Tibial nerve (tissue), 4 donors: ENCODE results near the gene ANKS1A. TPM values are rescaled to one million over a fixed set of nuclear protein-coding genes. Genes with fewer than 3 reads are reported as not detected.

Source experiments
- DNase-seq, 2 donors: peaks; one replicate each; pipeline ENCODE4 v3.0.0-alpha.2; 2019; ENCODE audit warnings: low spot score in 2 of 2
- H3K27ac ChIP-seq, 4 donors: fragments of 200-600 bp; sonication (generic) in 3 of 4; one replicate each; pipeline ENCODE4 v1.5.1; 2017 to 2019; ENCODE audit warnings: mild to moderate bottlenecking in 1 of 4
- H3K27me3 ChIP-seq, 2 donors: fragments of 200-600 bp; sonication (generic) in 1 of 2; one replicate each; pipeline versions ENCODE4 v1.5.1 to v1.6.0; 2017 to 2019
- H3K36me3 ChIP-seq, 3 donors: fragments of 200-600 bp; sonication (generic); one replicate each; pipeline ENCODE4 v1.5.1; 2018 to 2019
- H3K4me1 ChIP-seq, 4 donors: fragments of 200-600 bp; sonication (generic) in 3 of 4; one replicate each; pipeline ENCODE4 v1.5.1; 2017 to 2019
- H3K4me3 ChIP-seq, 4 donors: fragments of 200-600 bp; sonication (generic) in 3 of 4; one replicate each; pipeline ENCODE4 v1.5.1; 2017 to 2019; ENCODE audit warnings: mild to moderate bottlenecking in 1 of 4, moderate library complexity in 1 of 4
- H3K9me3 ChIP-seq, 4 donors: fragments of 200-600 bp; sonication (generic) in 3 of 4; one replicate each; pipeline ENCODE4 v1.5.1; 2017 to 2019
- EP300 ChIP-seq, 2 donors: sonication (generic); formaldehyde crosslinking; IDR thresholded peaks; one replicate each; pipeline ENCODE4 v1.6.1; 2017; ENCODE audit warnings: antibody characterized with exemption in 2 of 2, mild to moderate bottlenecking in 1 of 2
- POLR2A ChIP-seq, 2 donors: fragments of 450-650 bp; IDR thresholded peaks; one replicate each; pipeline ENCODE4 v1.6.1; 2017; ENCODE audit warnings: antibody characterized with exemption in 2 of 2, mild to moderate bottlenecking in 2 of 2, moderate library complexity in 2 of 2
- WGBS, 2 donors: methylation state at CpG; one replicate each; pipeline ENCODE4 v1.1.5; 2018; 5-methylcytosine and 5-hydroxymethylcytosine counted together
- total RNA-seq, 4 donors: library from RNA; depleted of rRNA; stranded (reverse); fragments of >200 nt; gene quantifications; one replicate each; pipeline ENCODE4 v1.1.0, GENCODE V29; 2016
- TF ChIP-seq, protein P1 (sequence below), 5 experiments: fragments of 200-600 bp in 3 of 5; fragments of 450-650 bp in 2 of 5; sonication (generic) in 3 of 5; IDR thresholded peaks; one replicate each; pipeline ENCODE4 v1.5.1; 2016 to 2019; ENCODE audit warnings: antibody characterized with exemption in 5 of 5, mild to moderate bottlenecking in 3 of 5, moderate library complexity in 2 of 5

The ANKS1A gene
- total RNA-seq, 4 donors from 2014 or later = 39.3 to 55.9 (median 44.0) TPM

DNA sequence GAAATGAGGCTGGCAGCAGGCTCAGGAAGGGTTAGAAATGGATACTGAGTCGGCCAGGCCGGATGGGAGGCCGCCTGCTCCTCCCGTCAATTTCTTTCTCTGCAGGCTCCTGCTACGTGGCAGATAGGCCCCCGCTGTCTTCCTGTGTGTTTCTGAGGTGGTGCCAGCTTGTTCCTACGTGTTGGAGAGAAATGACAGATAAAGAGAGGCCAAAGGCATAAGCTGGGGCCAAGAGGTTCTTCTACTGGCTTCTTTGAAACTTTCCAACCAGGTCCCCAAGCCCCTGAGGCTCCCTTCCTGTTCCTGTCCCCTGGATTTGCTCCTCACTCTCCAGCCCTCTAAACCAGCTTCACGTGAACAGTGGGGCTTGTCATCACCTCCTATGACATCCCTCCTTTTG is 175.2 kb downstream of the ANKS1A start:
- no peaks in the 10 kb centered on the region for H3K9me3 ChIP-seq
- WGBS, 2 donors = 71 to 77% methylated on average over 8 of the region's 8 CpGs
- no peak for TF ChIP-seq POLR2A (IDR thresholded peaks at IDR 0.05)
- H3K4me3 ChIP-seq = no peak overlapping the region
- H3K36me3 ChIP-seq = peaks cover 0 to 92% (median 11%) of the 10 kb centered on the region in 3 donors
- H3K27ac ChIP-seq = peak overlapping the region in 1 of 4 donors; percentile 56
- DNase-seq = no peak
- H3K27me3 ChIP-seq = no peaks in the 10 kb centered on the region
- peaks cover 0 to 24% (median 0%) of the 10 kb centered on the region in 4 donors for H3K4me1 ChIP-seq

DNA sequence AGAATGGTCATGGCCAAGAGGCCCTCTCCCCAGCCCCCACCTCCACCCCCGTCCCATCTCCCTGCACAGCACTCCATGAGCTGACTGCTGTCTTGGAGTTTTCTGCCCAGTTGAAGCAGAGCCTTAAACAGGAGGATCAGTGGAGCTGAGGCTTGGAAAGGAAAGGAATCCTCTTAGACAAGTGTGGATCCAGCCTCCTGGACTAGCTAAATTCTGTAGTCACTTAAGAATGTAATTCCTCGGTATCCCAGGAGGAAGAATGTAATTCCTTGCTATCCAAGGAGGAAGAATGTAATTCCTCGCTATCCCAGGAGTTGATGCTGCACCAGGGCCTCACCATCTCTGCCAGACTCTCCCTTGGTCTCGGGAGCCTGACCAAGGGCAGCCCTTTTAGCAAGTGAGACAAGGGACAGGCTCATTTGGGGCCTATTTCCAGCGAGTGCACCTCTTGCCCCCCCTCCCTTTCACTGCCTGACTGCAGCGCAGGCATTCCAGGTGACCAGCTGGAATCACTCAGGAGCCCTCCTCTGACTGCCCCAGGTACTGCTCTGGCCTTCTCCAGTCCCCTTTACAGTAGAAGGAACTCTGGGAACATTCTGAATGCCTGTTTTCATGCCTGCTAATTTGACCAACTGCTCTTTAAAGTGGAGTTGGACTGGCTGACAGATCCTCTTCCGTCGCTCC is 175.8 kb downstream of the ANKS1A start:
- H3K27me3 ChIP-seq = no peaks in the 10 kb centered on the region
- DNase-seq = no peak
- H3K27ac ChIP-seq = peak overlapping the region in 1 of 4 donors; percentile 56
- TF ChIP-seq, protein P1, sequence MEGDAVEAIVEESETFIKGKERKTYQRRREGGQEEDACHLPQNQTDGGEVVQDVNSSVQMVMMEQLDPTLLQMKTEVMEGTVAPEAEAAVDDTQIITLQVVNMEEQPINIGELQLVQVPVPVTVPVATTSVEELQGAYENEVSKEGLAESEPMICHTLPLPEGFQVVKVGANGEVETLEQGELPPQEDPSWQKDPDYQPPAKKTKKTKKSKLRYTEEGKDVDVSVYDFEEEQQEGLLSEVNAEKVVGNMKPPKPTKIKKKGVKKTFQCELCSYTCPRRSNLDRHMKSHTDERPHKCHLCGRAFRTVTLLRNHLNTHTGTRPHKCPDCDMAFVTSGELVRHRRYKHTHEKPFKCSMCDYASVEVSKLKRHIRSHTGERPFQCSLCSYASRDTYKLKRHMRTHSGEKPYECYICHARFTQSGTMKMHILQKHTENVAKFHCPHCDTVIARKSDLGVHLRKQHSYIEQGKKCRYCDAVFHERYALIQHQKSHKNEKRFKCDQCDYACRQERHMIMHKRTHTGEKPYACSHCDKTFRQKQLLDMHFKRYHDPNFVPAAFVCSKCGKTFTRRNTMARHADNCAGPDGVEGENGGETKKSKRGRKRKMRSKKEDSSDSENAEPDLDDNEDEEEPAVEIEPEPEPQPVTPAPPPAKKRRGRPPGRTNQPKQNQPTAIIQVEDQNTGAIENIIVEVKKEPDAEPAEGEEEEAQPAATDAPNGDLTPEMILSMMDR (IDR thresholded peaks at IDR 0.05) = no peak
- no peak for TF ChIP-seq EP300 (IDR thresholded peaks at IDR 0.05)
- TF ChIP-seq POLR2A (IDR thresholded peaks at IDR 0.05) = no peak
- peaks cover 0 to 24% (median 0%) of the 10 kb centered on the region in 4 donors for H3K4me1 ChIP-seq
- no peaks in the 10 kb centered on the region for H3K9me3 ChIP-seq
- no peak overlapping the region for H3K4me3 ChIP-seq
- 75 to 76% methylated on average over 7 to 8 of the region's 8 CpGs for WGBS, 2 donors
- H3K36me3 ChIP-seq = peaks cover 0 to 90% (median 11%) of the 10 kb centered on the region in 3 donors

DNA sequence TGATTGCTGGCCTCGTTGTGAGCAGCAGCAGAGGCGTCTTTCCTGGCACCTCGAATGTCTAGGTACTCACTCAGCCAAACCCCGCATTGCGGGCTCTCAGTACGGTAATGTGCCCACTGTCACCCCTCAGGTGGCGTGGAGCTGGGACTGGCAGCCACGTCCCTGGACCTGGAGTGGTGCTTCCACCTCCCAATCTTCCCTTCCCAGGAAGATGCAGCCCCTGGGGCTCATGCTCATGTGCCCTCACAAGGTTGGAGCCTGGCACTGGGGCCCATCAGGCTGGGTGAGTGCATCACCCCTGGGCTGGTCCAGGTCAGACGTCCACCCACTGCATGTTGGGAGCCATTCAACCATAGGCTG is 176.4 kb downstream of the ANKS1A start:
- no peak for DNase-seq
- TF ChIP-seq EP300 (IDR thresholded peaks at IDR 0.05) = no peak
- TF ChIP-seq, protein P1 (IDR thresholded peaks at IDR 0.05) = no peak
- TF ChIP-seq POLR2A (IDR thresholded peaks at IDR 0.05) = no peak
- Histone ChIP-seq H3K27me3 (no peaks in the 10 kb centered on the region), H3K4me3 (no peak overlapping the region), H3K27ac (peak overlapping the region in 1 of 4 donors; percentile 56), H3K4me1 (peaks cover 0 to 24% (median 0%) of the 10 kb centered on the region in 4 donors), H3K36me3 (peaks cover 0 to 88% (median 7%) of the 10 kb centered on the region in 3 donors), H3K9me3 (no peaks in the 10 kb centered on the region)
- 87 to 95% methylated on average over 8 of the region's 9 CpGs for WGBS, 2 donors

DNA sequence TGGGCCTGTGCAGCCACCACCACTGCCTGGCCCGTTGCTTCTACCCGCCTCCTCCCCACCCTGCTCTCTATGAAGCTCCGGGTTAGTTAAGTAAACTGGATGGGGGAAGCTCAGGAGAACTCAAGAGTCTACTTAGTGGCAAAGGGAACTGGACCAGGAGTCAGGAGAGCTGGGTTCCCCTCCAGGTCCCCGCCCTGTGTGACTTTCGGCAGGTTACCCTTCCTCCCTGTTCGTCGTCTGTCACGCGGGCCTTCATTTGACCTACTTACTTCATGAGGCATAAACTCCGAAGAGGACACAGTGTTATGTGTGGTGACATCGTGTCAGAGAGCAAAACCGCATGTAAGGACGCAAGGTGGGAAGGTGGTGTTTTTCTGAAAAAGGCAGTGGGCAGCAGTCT is 176.8 kb downstream of the ANKS1A start:
- 80 to 85% methylated on average over 13 of the region's 13 CpGs for WGBS, 2 donors
- Histone ChIP-seq H3K27ac (peak overlapping the region in 1 of 4 donors; percentile 44), H3K36me3 (peaks cover 0 to 87% (median 6%) of the 10 kb centered on the region in 3 donors), H3K9me3 (no peaks in the 10 kb centered on the region), H3K4me3 (no peak overlapping the region), H3K4me1 (peaks cover 0 to 24% (median 0%) of the 10 kb centered on the region in 4 donors), H3K27me3 (no peaks in the 10 kb centered on the region)
- no peak for DNase-seq
- no peak for TF ChIP-seq EP300 (IDR thresholded peaks at IDR 0.05)
- TF ChIP-seq, protein P1 (IDR thresholded peaks at IDR 0.05) = no peak
- TF ChIP-seq POLR2A (IDR thresholded peaks at IDR 0.05) = no peak

DNA sequence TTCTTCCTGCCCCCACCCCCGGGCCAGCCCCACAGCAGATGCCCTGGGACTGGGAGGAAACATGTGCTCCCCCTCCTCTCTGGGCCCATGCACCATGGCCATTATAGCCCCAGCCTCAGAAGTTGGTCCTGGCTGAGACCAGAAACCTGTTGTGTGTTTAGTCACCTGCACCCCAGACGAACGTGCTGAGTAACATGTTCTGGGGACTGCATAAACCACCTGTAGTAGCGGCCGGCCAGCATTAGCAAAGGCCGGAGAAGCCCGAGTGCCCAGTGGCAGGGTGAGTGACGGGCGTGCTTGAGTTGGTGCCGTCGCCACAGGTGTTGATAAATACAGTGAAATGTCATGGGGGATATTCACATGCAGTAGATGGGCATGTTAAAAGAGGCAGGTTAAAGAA is 178.2 kb downstream of the ANKS1A start:
- H3K36me3 ChIP-seq = peaks cover 0 to 87% (median 0%) of the 10 kb centered on the region in 3 donors
- no peak for TF ChIP-seq POLR2A (IDR thresholded peaks at IDR 0.05)
- TF ChIP-seq, protein P1 (IDR thresholded peaks at IDR 0.05) = no peak
- TF ChIP-seq EP300 (IDR thresholded peaks at IDR 0.05) = no peak
- peaks cover 0 to 27% (median 0%) of the 10 kb centered on the region in 4 donors for H3K4me1 ChIP-seq
- H3K4me3 ChIP-seq = no peak overlapping the region
- WGBS, 2 donors = 89 to 92% methylated on average over 11 of the region's 11 CpGs
- no peaks in the 10 kb centered on the region for H3K27me3 ChIP-seq
- no peak for DNase-seq
- no peaks in the 10 kb centered on the region for H3K9me3 ChIP-seq
- no peak overlapping the region for H3K27ac ChIP-seq
